Brain microvascular endothelial cell (primary cell): ENCODE data around the gene COQ10B.
"Not testable (repeated sequence)": the region's sequence is repeated elsewhere in the genome, so short reads cannot be mapped to it uniquely, and the experiment has no call there.

ENCODE experiments used
- DNase-seq: peaks from one replicate; pipeline ENCODE4 v3.0.0-alpha.2; 2020
- H3K27ac ChIP-seq: fragments of 250-450 bp; sonication (Bioruptor Pico); 2 replicates; pipeline ENCODE4 v1.5.1; 2020; ENCODE audit warnings: mild to moderate bottlenecking, moderate library complexity
- H3K27me3 ChIP-seq: fragments of 250-450 bp; sonication (Bioruptor Pico); replicated peaks from 2 replicates; pipeline ENCODE4 v1.5.1; 2020; ENCODE audit warnings: mild to moderate bottlenecking
- H3K36me3 ChIP-seq: fragments of 250-450 bp; sonication (Bioruptor Pico); replicated peaks from 2 replicates; pipeline ENCODE4 v1.5.1; 2020; ENCODE audit warnings: mild to moderate bottlenecking
- H3K4me3 ChIP-seq: 2 replicates; pipeline ENCODE4 v1.5.1; 2011; ENCODE audit warnings: low read depth, mild to moderate bottlenecking, control low read depth, low read length, moderate library complexity
- CTCF ChIP-seq: IDR thresholded peaks from 2 replicates; pipeline ENCODE4 v1.5.1; 2011; ENCODE audit warnings: low read depth, mild to moderate bottlenecking, moderate library complexity, low read length, control low read depth, inconsistent platforms; ENCODE audit errors: missing control alignments
- in situ Hi-C: cut with HindIII; loops from 2 replicates; pipeline ENCODE4 v1.10.0; 2017; ENCODE audit warnings: low sequenced_read_pairs, low pct_ligation_motif_present

COQ10B gene

GRCh38 chr2:197423307-197423706 is 30.0 kb upstream of the COQ10B start:
- no peaks in the 10 kb centered on the region for H3K27me3 ChIP-seq
- in situ Hi-C loops, result no loop called here
- no peak for DNase-seq
- H3K36me3 ChIP-seq, result peaks cover 30% of the 10 kb centered on the region
- TF ChIP-seq CTCF, result no peak
- no peak overlapping the region for H3K4me3 ChIP-seq
- H3K27ac ChIP-seq, result no peak overlapping the region

- Histone ChIP-seq H3K27me3 (no peaks in the 10 kb centered on the region), H3K4me3 (no peak overlapping the region), H3K27ac (no peak overlapping the region), H3K36me3 (peaks cover 15% of the 10 kb centered on the region)
- no peak for DNase-seq
- no peak for TF ChIP-seq CTCF
- in situ Hi-C loops, result no loop called here
These were observed 27.8 kb upstream of the COQ10B start for GRCh38 chr2:197425550-197425949.

GRCh38 chr2:197426723-197427603 is 26.4 kb upstream of the COQ10B start:
- Histone ChIP-seq H3K27ac (no peak overlapping the region), H3K36me3 (peaks cover 6% of the 10 kb centered on the region), H3K27me3 (no peaks in the 10 kb centered on the region), H3K4me3 (no peak overlapping the region)
- TF ChIP-seq CTCF, result no peak
- DNase-seq, result no peak
- in situ Hi-C loops, result no loop called here

- H3K4me3 ChIP-seq, result no peak overlapping the region
- H3K27me3 ChIP-seq, result no peaks in the 10 kb centered on the region
- peaks cover 6% of the 10 kb centered on the region for H3K36me3 ChIP-seq
- in situ Hi-C loops, result no loop called here
- DNase-seq, result no peak
- H3K27ac ChIP-seq, result no peak overlapping the region
- TF ChIP-seq CTCF, result no peak
These were observed 25.4 kb upstream of the COQ10B start for GRCh38 chr2:197427986-197428385.

GRCh38 chr2:197431858-197432257 is 21.5 kb upstream of the COQ10B start:
- Histone ChIP-seq H3K27ac (no peak overlapping the region), H3K4me3 (no peak overlapping the region), H3K36me3 (peaks cover 2% of the 10 kb centered on the region), H3K27me3 (no peaks in the 10 kb centered on the region)
- in situ Hi-C loops, result no loop called here
- TF ChIP-seq CTCF, result no peak
- DNase-seq, result no peak

GRCh38 chr2:197432527-197432926 is 20.8 kb upstream of the COQ10B start:
- H3K27ac ChIP-seq, in situ Hi-C loops, DNase-seq, H3K36me3 ChIP-seq, H3K27me3 ChIP-seq: not testable (repeated sequence)
- H3K4me3 ChIP-seq, result peak overlapping the region; percentile 100
